GM21447 (cell line): Measurements from ENCODE around the gene OR1J4.
"Not testable (repeated sequence)": the region's sequence is repeated elsewhere in the genome, so short reads cannot be mapped to it uniquely, and the experiment has no call there.

Experiments
- ATAC-seq: cut with Tn5 transposase; IDR thresholded peaks from one replicate; pipeline ENCODE4 v1.9.1; 2021; ENCODE audit not compliant: unreplicated experiment

Gene OR1J4, protein sequence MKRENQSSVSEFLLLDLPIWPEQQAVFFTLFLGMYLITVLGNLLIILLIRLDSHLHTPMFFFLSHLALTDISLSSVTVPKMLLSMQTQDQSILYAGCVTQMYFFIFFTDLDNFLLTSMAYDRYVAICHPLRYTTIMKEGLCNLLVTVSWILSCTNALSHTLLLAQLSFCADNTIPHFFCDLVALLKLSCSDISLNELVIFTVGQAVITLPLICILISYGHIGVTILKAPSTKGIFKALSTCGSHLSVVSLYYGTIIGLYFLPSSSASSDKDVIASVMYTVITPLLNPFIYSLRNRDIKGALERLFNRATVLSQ

DNA sequence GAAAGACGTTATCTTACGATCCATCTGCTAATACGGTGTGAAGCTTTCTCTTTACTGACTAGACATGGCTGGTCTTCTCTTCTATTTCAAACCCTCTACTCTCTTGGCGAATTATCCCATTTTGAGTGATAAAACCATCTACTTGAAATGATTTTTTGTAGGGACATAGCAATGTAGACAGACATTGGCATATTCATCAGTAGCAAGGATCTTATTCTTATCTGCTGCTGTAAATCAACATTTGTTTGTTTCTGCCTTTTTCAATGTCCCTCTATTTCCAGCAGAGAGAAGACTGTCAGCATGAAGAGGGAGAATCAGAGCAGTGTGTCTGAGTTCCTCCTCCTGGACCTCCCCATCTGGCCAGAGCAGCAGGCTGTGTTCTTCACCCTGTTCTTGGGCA lies at the start of gene OR1J4:
OR1J4 (plus strand) TSS at position 301 of the 400 bp plus-strand sequence; CDS start at position 301, 0 bp downstream.
- ATAC-seq: no peak

DNA sequence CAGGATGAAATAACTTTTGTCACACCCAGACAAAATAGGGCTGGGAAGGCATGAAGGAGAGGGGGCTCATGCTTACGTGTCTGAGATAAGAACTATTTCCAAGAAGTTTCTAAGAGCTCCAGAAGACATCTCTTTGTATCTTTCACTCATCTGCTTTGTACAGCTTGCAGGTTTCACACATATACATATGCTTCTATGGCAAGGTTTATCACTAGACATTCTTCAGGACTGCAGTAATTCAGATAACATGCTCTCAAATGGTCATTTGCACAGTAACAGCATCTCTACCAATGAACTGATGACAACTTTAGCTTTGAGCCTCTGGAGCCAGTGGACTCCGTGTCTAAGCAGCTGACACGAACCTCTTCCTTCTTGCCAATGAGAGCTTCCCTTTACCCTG lies 44.4 kb upstream of the OR1J4 start:
- ATAC-seq: no peak

DNA sequence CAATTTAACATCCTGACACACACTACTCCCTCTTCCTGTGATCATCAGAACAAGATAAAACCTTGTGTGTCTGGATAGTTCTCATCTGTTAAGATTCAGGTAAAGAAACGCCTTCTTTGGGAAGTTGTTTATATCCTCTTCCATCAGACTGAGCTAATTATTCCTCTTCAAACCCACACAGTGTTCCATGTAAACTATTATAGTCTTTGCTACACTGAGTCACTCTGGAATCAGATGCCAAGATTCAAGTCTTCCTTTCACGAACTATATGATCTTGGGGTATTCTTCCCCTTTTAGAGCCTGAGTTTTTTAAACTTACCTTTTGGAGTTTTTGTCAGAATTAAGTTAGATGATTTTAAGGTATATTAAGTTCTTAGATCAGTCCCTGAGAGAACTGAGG lies 43.2 kb upstream of the OR1J4 start:
- ATAC-seq: no peak

DNA sequence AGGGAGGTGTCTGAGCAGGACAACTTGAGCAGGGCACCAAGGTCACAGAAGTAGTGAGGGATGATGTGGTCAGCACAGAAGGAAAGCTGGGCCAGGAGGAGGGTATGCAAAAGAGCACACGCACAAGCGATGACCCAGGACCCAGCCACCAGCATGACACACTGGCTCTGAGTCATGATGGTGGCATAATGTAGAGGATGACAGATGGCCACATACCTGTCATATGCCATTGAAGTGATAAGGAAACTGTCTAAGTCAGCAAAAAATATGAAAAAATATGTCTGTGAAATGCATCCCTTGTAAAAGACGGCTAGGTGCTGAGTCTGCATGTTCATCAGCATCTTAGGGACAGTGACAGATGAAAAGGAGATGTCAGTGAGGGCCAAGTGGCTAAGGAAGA lies 41.6 kb upstream of the OR1J4 start:
- ATAC-seq: no peak

DNA sequence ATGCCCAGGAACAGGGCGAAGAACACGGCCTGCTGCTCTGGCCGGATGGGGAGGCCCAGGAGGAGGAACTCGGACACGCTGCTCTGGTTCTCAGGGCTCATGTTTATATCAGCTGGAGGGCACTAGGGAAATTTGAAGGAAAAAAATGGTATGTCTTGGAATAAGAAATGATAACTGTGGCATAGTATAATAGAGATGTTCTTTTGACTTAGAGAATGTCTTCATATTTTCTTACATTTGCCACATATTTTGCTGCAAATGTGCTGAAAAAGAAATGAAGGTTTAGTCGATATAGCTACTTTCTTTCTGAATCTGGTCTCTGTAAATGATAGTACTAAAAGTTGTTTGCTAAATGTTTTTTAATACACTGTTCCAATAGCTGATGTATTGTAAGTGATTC lies 41.1 kb upstream of the OR1J4 start, which contains the start of gene OR1J1:
OR1J1 (minus strand) TSS at position 101 of the 400 bp plus-strand sequence; CDS start at position 101, 0 bp downstream.
- ATAC-seq: no peak

DNA sequence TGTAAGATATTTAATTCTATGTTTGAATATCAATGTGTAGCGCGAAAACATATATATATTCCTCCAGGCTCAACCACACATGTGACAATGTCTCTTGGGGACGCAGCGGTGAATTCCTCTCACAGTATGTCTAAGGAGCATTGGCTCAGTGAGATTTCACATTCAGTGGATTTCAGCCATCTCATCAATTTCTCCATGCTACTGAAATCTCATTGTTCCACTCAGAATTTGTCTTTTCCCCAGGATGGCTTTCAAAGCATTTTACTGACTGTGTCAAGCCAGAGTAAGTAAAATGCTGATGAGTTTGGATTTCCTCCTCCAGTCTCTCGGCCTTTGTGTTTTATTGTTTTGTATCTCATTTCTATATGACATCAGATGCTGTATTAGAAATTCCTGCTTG lies 39.9 kb upstream of the OR1J4 start:
- no peak for ATAC-seq

DNA sequence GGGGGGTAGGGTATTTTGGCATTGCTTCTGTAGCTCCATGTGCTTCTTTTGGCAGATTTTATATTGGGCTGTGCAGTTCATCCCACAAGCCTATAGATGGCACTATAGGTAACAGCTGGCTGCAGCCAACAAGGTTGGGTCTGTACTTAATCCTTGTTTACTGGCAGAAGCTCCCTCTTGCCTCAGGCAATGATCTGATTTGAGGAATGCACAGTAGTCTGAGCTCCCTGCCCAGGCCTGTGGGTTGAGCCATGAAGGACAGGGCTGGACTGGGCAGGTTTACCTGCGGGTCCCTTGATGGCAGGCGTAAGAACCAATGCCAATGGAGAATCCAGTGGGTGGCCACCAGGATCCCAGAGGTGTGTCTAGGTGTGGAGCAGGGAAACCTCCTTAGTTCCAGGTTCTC lies 20.1 kb upstream of the OR1J4 start:
- ATAC-seq: no peak

DNA sequence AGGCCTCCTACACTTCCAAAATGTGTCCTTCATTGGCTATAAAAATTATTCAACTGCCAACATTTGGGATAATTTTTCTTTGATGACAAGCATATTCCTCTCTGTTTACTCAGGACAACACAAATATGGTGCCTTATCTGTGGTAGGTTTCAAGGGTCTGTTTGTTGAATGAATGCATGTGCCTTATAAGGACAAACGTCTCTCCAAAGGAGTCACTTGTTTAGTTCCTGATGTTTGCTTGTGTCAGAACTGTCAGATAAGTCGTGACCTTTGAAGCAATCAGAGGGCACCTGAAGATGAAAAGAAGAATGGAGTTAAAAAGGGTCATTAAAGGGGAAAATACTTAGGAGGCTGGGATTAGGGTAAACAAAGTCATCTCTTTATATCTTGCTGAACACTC lies 12.0 kb upstream of the OR1J4 start:
- no peak for ATAC-seq

DNA sequence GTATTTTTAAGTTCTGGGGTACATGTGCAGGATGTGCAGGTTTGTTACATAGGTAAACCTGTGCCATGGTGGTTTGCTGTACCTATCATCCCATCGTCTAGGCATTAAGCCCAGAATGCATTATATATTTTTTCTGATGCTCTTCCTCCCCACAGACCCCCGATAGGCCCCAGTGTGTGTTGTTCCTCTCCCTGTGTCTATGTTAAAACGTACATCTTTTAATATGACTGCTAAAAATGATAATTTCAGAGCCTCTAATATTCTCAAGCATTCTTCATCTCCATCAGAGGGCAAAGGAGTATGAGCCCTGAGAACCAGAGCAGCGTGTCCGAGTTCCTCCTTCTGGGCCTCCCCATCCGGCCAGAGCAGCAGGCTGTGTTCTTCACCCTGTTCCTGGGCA lies 8.4 kb upstream of the OR1J4 start, which contains the start of gene OR1J2:
OR1J2 (plus strand) TSS at position 301 of the 400 bp plus-strand sequence; CDS start at position 301, 0 bp downstream.
- no peak for ATAC-seq

DNA sequence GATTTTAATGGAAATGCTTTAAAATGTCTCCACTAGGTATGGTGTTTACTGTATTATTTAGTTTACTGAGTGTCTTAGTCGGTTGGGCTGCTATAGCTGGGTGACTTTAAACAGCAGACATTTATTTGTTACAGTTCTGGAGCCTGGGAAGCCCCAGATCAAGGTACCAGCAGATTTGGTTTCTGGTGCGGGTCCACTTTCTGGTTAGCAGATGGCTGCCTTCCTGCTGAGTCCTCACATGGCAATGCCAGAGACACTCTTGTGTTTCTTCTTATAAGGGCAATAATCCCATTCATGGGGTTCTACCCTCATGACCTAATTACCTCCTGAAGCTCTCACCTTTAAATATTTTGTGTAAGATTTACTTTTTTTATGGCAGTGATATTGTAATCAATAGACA lies 715 bp upstream of the OR1J4 start:
- no peak for ATAC-seq

DNA sequence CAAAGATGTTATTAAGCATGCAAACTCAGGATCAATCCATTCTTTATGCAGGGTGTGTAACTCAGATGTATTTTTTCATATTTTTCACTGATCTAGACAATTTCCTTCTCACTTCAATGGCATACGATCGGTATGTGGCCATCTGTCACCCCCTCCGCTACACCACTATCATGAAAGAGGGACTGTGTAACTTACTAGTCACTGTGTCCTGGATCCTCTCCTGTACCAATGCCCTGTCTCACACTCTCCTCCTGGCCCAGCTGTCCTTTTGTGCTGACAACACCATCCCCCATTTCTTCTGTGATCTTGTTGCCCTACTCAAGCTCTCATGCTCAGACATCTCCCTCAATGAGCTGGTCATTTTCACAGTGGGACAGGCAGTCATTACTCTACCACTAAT lies 435 bp downstream of the OR1J4 start:
- ATAC-seq: no peak

DNA sequence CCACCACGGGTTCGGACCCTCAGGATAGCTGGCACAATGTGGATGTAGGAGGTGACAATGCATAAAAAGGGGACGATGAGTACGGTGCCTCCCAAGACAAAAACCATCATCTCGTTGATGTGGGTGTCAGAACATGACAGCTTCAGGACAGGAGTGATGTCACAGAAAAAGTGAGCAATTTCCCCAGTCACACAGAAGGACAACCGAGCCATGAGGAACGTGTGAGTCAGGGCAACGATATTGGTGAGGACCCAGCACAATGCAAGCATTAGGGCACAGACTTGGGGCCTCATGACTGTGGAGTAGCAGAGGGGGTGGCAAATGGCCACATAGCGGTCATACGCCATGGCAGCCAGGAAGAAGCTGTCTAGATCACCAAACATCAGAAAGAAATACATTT lies 7.7 kb downstream of the OR1J4 start:
- ATAC-seq: no peak

DNA sequence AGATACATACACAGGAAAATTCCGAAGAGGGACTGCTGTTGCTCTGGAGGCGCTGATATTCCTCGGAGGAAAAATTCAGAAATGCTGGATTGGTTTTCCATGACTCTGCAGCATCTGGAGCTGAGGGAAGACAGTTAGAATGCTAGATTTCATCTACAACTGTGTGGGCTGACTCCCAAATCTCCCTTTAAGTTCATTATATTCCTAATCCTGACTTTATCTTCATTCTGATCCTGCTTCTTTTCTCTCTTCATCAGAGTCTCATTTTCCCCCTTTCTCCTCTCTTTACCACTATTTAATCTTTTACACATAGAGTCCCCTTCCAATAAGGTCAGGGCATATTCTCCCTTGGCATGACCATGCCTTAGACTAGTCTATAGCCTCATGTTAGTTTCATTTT lies 8.3 kb downstream of the OR1J4 start, which contains the start of gene OR1N1:
OR1N1 (minus strand) TSS at position 101 of the 400 bp plus-strand sequence; CDS start at position 101, 0 bp downstream.
- no peak for ATAC-seq

DNA sequence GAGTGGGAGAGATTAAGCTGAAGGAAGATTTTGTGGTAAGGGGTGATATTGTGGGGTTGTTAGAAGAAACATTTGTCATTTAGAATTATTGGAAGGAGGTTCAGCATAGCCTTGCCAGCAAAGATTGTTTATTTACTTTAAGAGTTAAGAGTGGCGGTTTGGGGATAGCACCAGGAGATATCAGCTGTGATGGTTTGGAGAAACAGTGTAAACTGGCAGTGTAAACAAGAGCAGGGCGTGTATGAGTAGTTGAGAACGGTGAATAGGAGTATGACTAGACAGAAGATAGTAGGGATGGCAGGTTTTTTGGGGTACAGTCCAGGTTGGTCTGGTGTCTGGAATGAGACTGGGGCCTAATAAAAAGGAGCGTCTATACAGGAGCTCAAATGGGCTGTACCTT lies 12.2 kb downstream of the OR1J4 start:
- not testable (repeated sequence) for ATAC-seq

DNA sequence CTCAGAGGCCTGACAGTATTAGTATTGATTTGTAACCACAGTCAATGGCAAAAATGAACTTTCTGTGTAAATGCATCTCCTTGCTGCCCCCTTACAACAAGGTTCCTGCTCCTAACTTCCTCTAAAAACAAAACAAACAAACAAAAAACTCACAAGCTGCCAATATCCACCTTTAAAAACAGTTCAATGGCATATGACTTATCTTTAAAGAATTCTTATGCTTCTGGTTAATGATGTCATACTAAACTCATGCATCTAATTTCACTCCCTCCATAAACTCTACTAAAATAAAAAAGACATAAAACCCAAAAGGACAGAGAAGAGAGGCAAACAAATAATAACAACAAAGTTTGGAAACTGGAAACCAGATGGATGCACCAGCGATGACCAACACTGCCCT lies 17.2 kb downstream of the OR1J4 start:
- no peak for ATAC-seq

DNA sequence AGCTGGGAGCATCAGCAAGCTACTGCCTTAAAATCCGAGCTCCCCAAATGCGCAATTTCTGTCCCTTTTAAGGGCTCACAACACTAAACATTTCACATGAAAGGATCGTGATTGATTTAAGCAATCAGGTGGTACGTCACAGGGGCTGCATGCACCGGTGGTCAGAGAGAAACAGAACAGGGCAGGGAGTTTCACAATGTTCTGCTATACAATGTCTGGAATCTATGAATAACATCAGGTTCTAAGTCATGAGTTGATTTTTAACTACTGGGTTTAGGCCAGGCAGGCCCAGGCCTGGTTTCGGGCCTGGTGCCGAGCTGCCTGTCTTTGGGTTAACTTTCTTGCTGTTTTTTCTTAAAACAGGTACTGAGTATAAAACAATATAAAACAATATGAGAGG lies 18.1 kb downstream of the OR1J4 start:
- not testable (repeated sequence) for ATAC-seq

DNA sequence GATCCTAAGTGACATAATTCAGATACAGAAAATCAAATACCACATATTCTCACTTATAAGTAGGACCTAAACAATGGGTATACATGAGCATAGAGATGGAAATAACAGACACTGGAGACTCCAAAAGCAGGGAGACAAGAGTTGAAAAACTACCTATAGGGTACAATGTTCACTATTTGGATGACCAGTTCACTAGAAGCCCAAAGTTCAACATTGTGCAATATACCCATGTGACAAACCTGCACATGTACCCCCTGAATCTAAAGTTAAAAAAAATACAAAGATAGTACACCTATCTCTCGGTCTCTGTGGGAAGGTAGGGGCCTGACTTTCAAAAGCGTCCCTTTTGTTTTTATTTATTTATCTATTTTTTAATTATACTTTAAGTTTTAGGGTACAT lies 19.8 kb downstream of the OR1J4 start:
- no peak for ATAC-seq

DNA sequence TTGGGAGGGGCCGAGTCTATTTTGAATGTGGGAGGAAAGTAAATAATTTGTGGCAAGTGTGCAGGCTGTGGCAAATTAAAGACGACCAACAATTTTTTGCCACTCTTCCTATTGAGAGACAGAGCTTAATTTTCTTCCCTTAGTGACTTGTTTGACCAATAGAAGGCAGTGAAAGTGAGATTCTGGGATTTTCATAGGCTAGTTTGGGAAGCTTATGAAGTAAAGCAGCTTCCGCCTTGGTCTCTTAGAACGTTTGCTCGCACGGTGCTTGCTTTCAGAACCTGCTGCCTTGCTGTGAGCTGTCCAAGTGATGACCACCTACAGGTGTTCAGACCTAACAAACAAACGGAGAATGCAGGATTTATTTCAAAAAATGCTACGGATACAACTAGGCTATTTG lies 27.3 kb downstream of the OR1J4 start:
- no peak for ATAC-seq

DNA sequence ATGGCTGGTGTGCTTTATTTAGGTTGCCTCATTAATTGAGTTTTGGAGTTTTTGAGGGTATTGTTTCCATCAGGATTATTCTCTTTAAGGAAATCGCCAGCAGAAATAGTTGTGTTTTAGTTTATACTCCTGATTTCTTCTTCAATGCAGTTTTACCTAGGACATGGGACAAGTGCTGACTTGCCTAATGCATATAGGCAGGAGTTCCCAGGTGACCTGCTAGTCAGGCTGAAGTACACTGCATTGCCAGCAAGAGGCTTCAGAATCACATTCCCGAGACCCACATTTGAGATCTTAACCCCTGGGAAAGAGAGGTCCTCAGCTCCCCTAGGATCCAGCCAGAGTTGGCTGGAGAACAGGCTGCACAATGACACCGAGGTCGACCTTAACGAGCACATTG lies 32.4 kb downstream of the OR1J4 start:
- no peak for ATAC-seq

DNA sequence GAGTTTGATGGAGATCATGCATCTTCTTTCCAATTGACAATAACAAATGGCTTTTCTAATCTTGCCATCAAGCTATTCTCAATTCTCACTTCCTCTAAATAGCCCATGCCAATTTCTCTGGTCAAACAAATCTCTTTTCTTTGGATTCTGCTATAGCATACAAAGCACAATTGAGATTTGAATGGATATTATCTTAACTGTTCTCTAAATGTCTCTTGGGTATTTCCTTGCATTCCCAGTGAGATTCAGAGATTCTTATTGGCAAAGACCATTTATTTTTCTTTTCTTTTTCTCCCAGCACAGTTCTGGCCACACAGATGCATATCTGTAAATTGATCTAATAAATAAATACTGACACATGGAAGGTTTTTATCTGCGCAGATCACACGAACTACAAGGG lies 33.9 kb downstream of the OR1J4 start, which contains the start of gene OR1N2:
OR1N2 (plus strand) TSS at position 301 of the 400 bp plus-strand sequence. CDS start 100 bp downstream, outside the sequence.
- ATAC-seq: no peak

DNA sequence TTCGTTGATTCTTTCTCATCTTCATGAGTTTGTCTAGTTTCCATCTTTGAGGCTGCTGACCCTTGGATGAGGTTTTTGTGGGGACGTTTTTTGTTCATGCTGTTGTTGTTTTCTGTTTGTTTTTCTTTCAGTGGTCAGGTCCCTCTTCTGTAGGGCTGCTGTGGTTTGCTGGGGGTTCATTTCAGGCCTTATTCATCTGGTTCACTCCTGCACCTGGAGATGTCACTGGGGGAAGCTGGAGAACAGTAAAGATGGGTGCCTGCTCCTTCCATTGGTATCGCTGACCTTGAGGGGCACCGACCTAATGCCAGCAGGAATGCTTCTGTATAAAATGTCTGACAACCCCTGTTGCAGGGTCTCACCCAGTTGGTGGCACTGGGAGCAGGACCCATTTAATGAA lies 42.5 kb downstream of the OR1J4 start:
- no peak for ATAC-seq

DNA sequence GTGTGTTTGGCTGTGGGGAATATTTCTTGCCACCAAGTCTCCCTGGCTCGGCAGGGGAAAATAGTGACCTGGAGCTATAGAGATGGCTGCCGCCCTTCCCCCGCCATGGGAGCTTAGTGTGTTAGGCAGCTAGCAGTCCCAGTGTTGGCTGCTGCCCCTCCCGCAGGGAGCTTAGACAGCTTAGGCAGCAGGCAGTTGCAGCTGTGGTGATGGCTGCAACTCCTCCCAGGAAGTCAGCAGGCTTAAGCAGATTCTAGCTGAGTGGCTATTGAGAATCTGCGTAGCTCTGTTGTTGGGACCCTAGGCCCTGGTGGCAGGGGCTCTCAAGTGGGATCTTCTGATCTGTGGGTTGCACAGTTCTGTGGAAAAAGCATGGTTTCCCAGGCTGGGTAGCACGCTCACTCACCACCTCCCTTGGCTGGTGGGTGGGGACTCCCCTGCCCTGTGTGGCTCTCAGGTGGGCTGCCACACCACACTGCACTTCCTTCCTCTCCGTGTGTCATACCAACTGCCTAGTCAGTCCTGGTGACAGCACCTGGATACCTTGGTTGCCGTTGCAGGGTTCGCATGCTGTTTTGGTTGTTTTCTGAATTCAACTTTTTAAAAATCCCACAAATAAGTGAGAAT lies 43.3 kb downstream of the OR1J4 start:
- ATAC-seq: no peak
